HG02571 (cell line): Measurements from ENCODE around the gene VPREB3.

ENCODE experiments used
- ATAC-seq: cut with Tn5 transposase; IDR thresholded peaks from one replicate; pipeline ENCODE4 v1.9.1; 2021; ENCODE audit warnings: mild to moderate bottlenecking, moderate library complexity; ENCODE audit not compliant: unreplicated experiment

The VPREB3 gene

GRCh38 chr22:23704829-23705228, 49.4 kb downstream of the VPREB3 start:
- no peak for ATAC-seq

GRCh38 chr22:23704062-23704461, 50.2 kb downstream of the VPREB3 start:
- ATAC-seq, result no peak
